Measurements from ENCODE around the gene POLR3B. TPM values are rescaled to one million over a fixed set of nuclear protein-coding genes. Genes with fewer than 3 reads are reported as not detected.
"Not testable (repeated sequence)": the region's sequence is repeated elsewhere in the genome, so short reads cannot be mapped to it uniquely, and the experiment has no call there.

Gene POLR3B
- total RNA-seq, 1 donor from 2014 or later: 8.1 TPM

DNA sequence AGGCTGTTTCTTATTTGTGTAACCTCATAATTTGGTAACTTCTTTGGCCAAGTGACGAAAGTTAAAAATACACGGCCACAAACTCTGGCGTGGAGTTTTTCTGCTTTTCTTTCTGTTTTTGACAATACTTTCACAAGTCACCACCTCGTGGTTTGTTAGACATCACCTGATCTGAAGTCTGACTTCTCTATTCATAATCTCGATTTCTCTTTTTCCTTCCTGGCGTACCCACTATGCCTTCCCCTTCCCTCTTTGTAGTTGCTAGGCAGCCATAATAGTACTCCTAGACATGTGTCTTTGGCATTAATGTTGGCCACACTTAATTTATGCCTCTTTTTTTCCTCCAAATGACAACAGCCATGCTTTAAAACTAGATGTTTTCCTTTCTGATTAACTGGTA lies 97.6 kb downstream of the POLR3B start:
- intact Hi-C loops (cut with micrococcal nuclease): no loop called here

DNA sequence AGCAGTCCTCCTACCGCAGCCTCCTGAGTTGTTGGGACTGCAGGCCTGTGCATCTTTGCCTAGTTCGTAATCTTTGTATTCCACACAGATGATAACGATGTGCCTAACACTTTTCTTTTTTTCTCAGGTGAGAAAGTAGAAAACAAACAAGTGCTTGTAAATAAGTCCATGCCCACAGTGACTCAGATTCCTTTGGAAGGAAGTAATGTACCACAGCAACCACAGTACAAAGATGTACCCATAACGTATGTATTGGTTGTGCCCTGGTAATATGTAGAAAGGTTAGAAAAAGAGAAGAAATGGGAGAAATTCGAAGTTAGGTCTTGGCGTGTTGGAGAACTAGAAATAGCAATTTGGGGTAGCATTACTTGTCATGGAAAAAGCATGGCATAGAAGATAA lies 101.6 kb downstream of the POLR3B start:
- intact Hi-C loops (cut with micrococcal nuclease): no loop called here

DNA sequence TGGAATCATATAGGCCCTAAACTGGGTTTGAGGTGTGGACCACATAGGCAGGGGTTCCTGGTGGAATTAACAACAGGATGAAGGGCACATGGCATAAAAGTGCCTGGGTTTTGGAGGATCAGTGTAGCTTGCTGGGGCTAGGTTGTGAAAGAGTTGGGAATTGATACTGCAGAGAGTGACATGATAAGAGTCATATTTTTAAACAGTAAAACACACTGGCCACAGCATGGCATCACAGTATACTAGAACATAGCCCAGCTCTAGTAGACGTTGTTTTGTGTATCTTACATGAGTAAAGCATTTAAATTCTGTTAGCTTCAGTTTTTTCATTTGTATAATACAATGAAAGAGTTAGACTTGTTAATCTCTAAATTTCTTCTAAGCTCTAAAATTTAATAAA lies 102.0 kb downstream of the POLR3B start:
- intact Hi-C loops (cut with micrococcal nuclease): no loop called here

DNA sequence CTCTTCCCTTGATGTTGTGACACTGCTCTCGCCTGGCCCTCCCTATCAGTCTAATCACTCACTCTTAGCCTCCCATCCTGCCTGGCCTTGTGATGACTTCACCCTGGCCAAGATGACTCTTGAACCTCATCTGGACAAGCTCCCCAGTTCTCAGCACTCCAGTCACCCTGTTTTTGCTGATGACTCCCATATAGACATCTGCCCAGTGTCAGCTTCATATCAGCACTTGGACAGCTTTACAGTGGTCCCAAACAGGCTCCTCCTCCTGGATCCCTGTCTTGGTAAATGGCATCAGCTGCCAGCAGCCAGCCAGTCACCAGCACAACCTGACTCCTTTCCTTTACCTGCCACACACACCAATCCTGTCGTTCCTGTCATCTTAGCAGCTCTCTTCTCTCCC lies 104.2 kb downstream of the POLR3B start:
- intact Hi-C loops (cut with micrococcal nuclease): no loop called here

DNA sequence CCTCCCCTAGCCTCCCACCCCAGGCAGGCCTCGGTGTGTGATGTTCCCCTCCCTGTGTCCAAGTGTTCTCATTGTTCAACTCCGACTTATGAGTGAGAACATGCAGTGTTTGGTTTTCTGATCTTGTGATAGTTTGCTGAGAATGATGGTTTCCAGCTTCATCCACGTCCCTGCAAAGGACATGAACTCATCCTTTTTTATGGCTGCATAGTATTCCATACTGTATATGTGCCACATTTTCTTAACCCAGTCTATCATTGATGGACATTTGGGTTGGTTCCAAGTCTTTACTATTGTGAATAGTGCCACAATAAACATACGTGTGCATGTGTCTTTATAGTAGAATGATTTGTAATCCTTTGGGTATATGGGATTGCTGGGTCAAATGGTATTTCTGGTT lies 108.1 kb downstream of the POLR3B start:
- intact Hi-C loops (cut with micrococcal nuclease): not testable (repeated sequence)

DNA sequence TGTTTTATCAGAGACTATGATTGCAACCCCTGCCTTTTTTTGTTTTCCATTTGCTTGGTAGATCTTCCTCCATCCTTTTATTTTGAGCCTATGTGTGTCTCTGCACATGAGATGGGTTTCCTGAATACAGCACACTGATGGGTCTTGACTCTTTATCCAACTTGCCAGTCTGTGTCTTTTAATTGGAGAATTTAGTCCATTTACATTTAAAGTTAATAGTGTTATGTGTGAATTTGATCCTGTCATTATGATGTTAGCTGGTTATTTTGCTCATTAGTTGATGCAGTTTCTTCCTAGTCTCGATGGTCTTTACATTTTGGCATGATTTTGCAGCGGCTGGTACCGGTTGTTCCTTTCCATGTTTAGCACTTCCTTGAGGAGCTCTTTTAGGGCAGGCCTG lies 118.1 kb downstream of the POLR3B start:
- intact Hi-C loops (cut with micrococcal nuclease): not testable (repeated sequence)

DNA sequence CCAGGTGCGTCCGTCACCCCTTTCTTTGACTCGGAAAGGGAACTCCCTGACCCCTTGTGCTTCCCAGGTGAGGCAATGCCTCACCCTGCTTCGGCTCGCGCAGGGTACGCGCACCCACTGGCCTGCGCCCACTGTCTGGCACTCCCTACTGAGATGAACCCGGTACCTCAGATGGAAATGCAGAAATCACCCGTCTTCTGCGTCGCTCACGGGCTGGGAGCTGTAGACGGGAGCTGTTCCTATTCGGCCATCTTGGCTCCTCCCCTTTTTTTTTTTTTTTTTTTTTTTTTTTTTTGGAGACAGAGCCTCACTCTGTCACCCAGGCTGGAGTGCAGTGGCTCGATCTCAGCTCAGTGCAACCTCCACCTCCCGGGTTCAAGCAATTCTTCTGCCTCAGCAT lies 120.1 kb downstream of the POLR3B start:
- intact Hi-C loops (cut with micrococcal nuclease): not testable (repeated sequence)

DNA sequence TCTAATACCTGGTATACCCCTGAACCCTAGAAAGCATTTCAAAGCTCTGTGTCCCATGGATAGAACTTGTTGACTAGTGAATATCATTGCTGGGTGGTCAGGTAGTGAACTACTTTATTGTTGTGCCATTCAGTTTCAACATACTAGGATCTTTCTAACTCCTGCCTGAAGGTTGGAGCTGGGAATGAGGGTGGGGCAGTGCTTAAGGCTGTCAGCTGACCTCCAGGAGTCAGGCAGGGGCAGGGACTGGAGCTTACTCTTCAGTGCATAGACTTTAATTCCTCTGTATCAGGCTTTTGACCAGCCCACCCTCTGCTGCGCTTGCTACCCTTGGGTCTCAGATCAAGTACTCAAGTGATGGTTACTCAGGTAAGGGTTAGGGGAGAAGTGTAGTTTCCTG lies 122.7 kb downstream of the POLR3B start:
- intact Hi-C loops (cut with micrococcal nuclease): no loop called here

DNA sequence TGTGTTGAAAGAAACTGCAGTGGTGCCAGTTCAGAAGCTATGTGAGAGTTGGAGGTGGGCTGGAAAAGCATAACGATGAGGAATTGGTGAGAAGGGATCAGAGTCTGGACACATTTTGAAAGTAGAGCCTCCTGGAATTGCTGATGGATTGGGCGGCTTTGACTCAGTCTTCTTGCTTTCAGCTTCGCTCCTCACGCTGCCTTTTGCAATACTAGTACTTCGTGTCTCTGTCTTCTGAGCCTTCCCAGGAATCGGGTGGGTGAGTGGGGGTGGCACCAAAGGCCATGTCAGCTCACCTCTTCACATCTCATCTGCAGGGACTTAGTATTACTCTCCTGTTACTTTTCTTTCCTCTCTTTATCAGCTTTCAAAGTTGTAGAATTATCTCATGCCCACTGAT lies 123.7 kb downstream of the POLR3B start:
- intact Hi-C loops (cut with micrococcal nuclease): no loop called here

DNA sequence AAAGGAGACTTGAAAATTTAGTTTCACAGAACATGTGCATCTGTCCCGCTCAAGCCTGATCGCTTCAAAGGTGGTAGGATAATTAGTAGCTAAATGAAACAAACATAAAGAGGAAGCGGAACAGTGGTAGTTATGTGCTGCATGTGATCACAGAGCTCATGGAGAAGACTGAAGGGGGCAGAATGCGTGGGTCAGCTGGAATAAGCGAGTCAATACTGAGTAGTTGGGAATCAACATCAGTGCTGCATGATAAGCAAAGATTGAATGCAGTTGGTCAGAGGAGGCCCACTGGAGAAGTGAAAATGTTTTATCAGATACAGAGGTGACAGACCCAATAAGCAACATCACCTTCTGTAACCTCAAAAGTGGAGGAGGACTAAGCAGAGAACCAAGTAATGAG lies 130.1 kb downstream of the POLR3B start:
- intact Hi-C loops (cut with micrococcal nuclease): no loop called here

DNA sequence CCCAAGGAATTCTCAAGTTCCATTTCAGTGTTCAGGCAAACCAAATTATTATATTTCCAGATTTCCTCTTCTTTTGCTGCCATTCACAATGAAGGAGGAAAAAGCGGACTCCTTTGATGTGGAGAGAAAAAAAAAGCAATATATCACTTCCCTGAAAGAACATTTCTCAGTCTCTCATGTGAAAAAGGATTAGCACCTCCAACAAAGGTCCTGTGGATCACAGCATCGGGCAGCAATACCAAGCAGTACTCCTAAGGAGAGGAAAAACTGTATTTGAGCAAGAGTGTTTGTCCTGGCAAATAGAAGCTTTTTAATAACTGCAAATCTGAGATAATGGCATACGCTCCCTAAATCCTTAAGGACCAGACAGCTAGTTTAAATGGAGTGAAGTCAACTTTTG lies 131.3 kb downstream of the POLR3B start:
- intact Hi-C loops (cut with micrococcal nuclease): no loop called here

DNA sequence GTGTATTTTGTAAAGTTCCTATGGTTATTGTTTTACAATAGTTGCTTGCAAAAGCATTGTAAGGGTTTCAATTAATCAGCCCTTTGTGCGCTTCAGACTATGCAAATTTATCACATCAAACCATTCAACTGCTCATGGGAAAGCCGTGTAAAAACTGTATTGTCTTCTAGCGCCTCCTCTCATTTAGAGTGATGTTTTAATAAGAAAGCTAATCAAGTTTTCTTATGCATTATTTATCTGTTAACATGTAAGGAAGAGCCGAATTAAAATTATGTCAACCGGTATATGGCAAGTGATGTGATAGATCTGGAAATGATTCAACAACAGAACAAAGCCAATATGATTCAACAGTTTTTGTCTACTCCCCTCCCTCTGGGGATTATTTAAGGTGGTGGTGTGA lies 132.7 kb downstream of the POLR3B start:
- intact Hi-C loops (cut with micrococcal nuclease): no loop called here

DNA sequence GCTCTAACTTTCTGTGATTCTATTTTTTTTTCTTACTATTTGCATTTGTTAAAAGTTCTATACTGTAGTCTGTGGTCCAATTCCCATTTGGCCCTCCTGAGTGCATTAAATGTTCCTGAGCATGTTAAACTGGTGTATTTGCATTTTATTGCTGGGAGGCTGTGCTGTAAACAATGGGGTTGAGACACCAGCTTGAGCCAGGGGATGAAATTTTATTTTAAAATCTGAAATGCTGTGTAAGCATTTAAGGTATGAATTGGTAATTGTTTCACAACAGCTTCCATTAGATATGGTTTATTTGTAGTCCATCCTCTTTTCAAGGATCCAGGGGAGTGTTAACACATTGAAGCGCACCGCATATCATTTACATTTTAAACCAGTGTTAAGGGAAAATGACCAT lies 135.3 kb downstream of the POLR3B start:
- intact Hi-C loops (cut with micrococcal nuclease): no loop called here

DNA sequence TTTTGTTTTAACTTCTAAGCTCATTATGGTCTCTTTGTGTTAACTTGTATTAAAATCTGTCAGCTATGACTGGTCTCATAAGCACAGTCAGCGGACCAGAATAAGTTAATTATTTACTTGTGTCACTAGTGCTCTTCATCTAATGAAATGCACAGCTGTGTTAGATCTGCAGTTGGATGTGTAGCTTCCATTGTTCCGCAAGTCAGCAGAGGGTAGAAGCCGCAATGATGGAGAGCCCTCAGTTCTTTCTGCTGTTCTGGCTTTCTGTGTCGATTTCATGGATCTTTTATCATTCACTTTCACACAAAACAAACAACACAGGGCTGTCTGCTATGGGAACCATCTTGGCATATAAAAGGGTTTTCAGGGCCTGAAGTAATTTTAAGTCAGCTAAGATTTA lies 136.0 kb downstream of the POLR3B start:
- intact Hi-C loops (cut with micrococcal nuclease): no loop called here

DNA sequence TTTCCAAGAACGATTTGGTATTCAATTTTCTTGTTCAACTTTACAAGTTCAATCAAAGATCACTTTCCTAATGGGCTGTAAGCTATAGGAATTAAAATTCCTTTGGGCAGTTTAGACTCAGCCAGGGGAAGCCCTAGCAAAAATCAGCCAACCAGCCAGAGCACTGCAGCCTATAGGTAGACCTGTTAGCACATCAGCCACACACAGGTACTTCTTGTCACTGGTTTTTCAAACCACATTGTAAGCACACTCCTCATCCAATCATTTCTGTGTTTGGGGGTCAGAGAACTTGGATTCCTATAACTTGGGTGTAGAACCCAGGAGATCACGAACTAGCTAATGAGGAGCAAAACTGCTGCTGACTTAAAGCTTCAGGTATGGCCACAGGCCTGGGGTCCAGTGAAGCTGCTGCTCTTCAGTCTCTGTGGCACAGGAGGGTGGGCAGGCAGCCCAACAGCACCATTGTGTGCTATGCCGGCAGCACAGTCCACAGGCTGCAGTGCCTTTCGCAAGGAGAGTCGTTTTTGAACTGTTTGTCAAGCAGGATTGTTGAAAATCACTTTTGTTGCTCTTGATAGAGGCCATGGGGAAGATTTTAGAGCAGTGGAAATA lies 137.9 kb downstream of the POLR3B start:
- intact Hi-C loops (cut with micrococcal nuclease): no loop called here

DNA sequence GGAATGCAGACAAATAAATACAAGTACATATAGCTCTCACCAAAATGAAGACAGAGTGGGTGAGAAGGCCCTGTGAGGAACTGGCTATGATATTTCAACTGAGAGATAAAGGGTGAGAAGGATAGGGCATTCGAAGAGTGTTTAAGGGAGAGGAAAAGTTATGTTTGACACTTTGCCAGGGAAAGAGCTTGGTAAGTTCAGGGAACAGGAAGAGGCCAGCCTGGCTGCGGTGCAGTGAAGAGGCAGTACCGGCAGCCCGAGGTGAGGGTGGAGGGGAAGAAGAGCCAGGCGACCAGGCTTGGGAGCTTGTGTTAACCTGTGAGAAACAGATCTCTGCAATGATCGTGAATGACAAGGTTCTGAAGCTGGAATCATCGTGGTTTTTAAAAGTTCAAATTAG lies 140.5 kb downstream of the POLR3B start:
- intact Hi-C loops (cut with micrococcal nuclease): no loop called here

DNA sequence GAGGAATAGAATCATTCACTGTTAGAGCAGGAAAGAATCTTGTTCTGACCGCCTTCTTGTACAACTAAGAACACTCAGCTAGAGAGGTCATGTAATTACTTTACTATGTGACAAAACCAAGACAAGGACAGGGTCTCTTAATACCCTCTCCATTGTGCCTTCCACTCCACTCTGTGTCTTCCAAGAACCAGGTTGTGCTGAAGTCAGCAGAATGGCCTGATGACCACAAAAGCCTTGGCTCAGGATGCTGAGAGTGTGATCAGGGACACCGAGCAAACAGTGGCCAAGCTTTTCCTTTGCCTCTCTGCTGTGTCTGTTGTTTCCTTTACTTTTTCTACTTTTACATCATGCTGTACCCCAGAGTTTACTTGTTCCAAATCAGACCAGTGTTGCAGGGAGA lies 142.1 kb downstream of the POLR3B start:
- intact Hi-C loops (cut with micrococcal nuclease): no loop called here

DNA sequence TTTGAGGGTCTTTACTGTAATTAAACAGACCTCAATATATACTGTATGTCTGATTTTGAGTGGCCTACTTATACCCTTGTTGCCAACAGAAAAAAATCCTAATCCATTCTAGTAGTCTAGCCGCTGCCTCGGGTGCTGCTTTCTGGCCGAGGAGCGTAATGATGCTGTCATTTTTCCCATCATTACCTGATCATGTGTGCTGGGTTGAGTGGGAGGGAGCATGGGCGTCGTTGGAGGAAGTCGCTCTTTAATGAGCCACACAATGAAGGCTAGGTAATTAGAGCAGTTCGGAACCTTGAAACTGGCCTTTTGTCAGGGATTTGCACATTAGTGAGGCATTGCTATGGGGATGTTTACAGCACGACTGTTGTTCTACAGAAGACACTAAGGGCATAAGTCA lies 149.1 kb downstream of the POLR3B start:
- intact Hi-C loops (cut with micrococcal nuclease): no loop called here

DNA sequence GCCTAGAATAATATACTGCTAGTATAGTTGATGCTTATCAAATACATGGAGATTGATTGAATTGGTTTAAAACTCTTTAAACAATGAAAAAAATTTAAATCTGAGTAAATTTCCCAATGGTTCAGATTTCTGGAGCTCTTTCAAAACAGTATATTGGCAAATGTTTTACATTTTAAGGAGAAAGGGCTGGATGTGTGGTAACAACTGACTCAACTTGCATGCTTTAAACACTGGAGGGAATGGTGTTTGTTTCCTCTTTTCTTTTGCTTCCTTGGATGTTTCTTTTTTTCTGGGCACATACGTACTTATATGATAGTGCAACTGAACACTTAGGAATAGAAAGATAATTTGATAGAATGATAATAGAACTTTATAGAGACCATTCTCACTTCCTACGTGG lies 151.4 kb downstream of the POLR3B start:
- intact Hi-C loops (cut with micrococcal nuclease): no loop called here

DNA sequence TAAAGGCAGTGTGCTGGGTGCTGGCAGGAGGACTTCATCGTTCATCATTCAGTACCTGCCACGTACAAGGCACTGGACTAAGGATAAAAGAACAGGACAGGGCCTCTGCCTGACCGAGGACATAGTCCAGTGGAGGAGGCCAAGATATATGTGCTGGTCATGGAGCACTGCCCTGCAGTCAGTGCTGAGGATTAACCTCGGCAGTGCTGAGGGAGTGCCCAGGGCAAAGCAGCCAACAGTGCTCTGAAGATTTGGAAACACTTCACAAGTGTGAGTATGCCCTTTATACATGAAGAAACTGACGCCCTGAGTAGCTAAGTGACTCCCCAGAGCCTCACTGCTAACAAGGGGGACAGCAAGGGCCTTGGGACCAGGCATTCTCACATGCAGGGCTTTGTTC lies 153.8 kb downstream of the POLR3B start:
- intact Hi-C loops (cut with micrococcal nuclease): no loop called here

DNA sequence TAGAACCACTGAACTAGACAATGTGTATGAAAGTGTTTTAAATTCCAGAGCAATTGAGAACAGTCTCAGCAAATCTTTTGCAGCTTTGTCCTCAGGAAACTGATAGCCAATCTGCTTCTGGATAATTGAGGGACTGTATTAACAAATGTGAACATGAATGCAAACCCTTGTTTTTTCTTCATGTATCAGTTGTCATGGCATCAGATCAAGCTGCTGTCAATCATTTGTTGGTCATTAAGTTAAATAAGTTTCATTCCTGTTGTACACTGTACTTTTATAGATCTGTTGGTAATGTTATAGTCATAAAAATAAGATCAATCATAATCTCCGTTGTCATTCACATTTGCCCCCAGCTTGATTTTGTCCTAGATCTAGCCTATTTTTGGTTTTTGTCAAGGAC lies 159.8 kb downstream of the POLR3B start:
- intact Hi-C loops (cut with micrococcal nuclease): no loop called here

DNA sequence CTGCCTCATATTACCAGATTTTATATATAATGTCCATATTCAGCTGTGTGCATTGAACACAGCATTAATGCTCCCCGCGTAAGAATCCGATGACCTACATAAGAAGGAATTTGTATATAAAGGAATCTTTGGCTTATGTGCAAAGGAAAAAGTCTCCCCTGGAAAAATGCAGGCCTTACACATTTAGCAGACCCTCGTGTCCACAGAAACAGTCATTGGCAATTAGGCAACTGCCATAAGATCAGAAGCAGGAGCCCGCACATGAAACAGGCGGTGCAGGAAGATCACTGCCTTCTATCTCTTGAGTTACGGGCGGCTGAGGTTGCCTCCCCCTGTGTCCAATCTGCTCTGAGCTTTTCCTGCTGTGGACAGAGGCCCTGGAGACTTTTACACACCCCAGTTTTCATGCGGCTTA lies 162.1 kb downstream of the POLR3B start:
- intact Hi-C loops (cut with micrococcal nuclease): no loop called here

DNA sequence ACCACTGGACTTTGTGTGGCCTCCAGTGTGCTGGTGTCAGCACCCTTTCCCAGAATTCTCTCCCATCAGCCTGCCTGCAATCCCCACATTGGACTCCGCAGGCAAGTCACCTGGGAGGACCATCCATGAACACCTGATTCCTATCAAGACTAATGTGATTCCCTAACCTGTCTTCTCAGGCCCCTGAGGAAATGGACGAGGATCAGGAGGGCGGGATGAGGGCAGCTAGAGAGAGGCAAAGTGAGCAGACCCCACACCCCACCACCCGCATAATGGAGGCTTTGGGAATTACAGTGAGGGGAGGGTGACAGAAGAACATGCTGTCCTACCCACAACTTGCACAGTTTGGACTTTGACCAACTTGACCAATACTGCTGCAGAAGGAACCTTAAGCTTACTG lies 164.4 kb downstream of the POLR3B start:
- intact Hi-C loops (cut with micrococcal nuclease): no loop called here

DNA sequence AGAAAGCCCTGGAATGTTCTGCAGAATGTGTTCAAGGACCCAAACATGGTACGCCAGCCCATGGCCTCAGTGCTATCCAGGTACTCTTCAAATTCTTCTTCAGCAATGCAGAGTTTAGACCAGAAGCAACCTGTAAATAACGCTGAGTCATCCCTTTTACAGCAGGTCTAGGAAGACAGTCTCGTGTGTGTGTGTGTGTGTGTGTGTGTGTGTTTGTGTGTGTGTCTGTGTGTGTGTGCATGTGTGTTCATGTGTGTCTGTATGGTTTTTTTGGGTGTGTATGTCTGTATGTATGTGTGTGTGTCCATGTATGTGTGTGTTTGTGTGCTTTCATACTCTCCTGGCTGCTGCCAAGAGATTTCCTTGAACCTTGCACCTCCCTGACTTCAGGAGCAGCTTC lies 165.2 kb downstream of the POLR3B start:
- intact Hi-C loops (cut with micrococcal nuclease): no loop called here

Measured in T-helper 2 cell treated with Interferon-gamma antibody and Interleukin-4, amounts not matched to agents 100 ng/mL and 5 ng/mL, for 36 hours (primary cell).